Left forelimb (tissue), 1 donor: ENCODE measurements around the gene SGMS1.

Experiments used
- DNase-seq: peaks from one replicate; pipeline ENCODE4 v3.0.0-alpha.2; 2018; ENCODE audit warnings: low spot score

SGMS1 gene

GRCh38 chr10:50334273-50334672 lies 289.5 kb downstream of the SGMS1 start:
- no peak for DNase-seq

- no peak for DNase-seq
Measured at GRCh38 chr10:50333872-50334271, 289.9 kb downstream of the SGMS1 start.

DNA sequence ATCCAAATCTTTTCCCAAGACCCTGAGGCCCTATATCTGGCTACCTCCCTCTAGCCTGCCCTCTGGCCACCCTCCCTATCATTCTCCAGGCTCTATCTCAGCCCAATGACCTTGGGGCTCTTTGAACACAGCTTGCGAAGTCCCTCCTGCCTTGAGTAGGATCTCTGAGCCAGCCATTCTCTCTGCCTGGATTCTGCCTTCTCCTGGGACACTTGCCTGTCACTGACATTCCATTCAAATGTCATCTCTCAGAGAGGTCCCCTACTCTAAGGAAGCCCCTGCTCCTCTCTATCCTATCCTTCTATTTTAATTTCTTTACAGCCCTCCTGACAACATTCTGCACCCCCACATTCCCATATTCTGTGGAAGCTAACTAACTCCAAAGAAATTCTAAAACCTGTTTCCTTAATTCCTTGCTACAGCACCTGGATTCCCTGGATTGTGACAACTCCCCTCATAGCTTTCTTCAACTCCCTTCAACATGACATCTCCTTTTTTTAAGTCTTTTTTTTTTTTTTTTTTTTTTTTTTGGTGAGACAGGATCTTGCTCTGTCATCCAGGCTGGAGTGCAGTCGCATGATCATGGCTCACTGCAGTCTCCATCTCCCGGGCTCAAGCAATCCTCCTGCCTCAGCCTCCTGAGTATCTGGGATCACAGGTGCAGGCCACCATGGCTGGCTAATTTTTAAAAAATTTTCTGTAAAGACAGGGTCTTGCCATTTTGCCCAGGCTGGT lies 291.5 kb downstream of the SGMS1 start:
- no peak for DNase-seq

GRCh38 chr10:50331486-50331885 lies 292.3 kb downstream of the SGMS1 start:
- no peak for DNase-seq

- DNase-seq, result peak; percentile 65
Measured at GRCh38 chr10:50326757-50327701, 296.7 kb downstream of the SGMS1 start.

GRCh38 chr10:50326172-50326555 lies 297.6 kb downstream of the SGMS1 start:
- DNase-seq, result no peak

DNA sequence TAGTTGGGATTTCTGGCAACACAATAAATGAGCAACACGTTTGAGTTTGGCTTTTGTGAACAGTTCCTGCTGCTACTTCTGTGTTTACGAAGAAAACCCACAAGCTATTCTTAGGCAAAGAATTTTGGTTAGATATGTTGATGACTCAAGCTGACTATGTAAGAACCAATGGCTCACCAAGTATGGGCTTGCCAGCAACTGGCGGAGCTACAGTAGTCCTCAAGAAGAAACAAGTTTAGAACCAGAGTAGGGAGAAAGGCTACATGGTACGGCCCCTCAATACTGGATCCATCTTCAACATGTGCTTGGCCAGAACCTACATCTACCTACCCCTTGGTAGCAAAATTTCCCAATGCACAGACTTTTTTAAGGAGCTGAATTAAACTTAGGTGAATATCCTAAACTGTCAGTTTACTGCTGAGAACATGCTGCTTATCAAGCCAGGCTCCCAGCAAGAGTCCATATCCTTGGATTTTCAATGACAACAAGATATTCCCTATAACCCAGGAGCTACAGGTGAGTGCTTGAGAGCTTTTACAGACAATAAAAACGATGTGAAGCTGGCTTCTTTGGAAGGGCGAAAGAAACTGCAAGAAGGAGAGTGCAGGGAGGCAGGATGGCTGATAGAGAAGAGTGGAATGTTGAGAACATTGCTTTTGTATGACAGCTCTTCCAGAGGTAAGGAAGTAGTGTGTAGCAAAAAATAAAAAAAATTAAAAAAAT lies 298.1 kb downstream of the SGMS1 start:
- no peak for DNase-seq

GRCh38 chr10:50324680-50325393 lies 298.9 kb downstream of the SGMS1 start:
- no peak for DNase-seq

DNA sequence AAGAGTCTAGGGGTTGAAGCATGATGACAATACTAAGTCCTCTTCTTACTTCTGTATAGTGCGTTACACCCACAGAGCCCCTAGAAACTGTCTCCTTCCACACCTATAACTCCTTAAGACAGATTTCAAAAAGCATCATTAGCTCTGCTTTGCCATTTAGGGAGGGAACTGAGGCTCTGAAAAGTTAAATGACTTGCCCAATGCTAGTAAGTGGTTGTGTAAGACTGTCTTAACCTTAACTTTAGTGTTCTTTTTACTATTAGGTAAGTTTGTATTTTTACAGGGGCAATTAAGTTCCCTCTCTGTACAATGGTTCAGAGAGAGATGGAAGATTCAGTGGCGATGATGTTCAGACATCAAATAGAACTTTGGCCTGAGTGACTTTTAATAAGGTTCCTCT lies 299.7 kb downstream of the SGMS1 start:
- DNase-seq, result no peak

DNA sequence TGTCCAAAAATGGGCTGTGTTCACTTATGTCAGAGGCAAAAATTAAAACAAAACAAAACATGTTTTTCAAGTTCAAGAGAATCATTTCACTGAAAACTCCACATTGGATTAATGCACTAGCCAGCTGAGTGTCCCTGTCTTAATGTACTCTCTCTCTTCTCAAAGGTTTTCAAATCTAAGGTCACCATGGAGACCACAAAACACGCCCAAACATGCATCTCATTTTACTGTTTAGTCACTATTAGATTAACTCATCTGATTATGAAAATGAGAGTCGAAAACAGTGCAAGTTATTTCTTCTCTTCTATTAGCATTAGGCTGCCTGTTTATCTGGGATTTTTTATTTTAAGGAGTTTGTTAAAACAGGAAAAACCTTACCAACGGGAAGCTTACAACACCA lies 301.7 kb downstream of the SGMS1 start:
- DNase-seq, result no peak

DNA sequence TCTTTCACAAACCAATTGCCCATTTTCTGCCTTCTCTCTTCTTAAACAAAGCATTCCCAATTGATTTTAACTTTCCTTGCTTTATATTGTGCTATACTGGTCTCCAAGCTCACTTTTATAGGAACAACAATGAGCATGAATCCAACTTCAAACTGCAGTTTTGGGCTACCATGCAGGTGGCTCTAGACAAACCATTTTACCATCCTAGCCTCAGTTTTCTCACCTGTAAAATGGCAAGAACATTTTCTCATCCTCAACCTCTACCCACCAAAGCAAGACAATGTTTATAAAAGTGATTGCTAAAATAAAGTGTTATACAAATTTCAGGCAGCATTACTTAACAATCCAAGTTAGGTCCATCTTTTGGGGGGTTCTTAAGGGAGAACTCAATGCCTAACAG lies 305.6 kb downstream of the SGMS1 start:
- DNase-seq, result no peak

DNA sequence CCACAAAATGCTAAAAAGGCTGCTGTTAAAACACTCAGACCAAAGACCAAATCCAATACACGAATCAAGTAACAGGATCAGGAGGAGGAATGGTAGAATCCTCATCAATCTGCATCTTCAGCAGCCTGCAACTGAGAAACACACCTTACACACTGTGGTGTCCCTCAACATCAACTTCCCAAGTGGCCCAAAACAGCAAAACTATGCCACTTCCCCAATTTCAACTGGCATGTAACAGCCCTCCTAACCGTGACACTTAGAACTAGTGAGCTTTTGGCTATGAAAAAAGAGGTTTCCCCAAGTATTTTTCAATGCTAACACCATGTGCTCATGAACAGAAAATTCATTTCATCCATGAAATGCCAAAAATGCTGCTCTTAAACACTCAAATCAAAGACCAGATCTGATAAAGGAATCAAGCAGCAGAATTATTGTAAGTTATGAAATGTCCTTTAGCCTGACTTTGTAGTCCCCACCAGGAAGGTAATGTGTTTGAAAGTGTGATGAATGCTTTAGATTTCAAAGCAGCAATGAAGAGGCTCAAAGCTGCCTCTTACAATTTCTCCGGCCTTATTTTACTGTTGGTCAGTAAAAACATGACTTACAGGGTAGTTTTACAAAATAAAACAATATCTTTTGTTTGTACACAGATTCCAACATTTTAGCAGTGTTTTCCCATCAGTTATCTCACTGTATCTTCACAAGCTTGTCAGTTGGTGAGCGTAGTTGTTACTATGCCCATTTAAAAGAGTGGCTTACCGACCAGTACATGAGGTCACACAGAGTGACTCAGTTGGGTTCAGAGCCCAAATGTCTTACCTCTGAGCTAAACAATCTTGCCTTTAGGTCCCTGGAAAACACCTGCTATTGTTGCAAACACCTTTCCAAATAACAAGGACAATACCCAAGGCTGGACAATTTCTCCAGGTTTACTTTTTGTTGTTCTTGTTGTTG lies 306.8 kb downstream of the SGMS1 start:
- no peak for DNase-seq

DNA sequence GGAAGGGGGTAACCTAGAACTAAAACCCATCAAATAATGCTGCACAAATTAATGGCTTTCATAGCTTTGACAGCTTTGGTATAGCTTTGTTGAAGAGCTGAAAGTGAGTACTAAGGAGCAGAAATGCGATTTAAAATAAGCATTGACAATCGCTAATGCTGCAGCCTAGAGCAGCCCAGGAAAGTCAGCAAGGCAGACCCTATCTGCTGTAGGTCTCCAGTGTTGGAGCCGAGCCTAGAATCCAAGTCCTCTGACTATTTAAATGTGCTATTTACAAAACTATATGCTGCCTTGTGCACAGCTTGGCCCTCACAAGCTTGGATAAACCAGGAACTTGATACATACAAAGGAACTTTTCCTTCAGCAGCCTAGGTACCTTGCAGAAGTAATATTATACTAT lies 307.6 kb downstream of the SGMS1 start:
- no peak for DNase-seq

- DNase-seq, result no peak
Measured at GRCh38 chr10:50315424-50315823, 308.3 kb downstream of the SGMS1 start.

DNA sequence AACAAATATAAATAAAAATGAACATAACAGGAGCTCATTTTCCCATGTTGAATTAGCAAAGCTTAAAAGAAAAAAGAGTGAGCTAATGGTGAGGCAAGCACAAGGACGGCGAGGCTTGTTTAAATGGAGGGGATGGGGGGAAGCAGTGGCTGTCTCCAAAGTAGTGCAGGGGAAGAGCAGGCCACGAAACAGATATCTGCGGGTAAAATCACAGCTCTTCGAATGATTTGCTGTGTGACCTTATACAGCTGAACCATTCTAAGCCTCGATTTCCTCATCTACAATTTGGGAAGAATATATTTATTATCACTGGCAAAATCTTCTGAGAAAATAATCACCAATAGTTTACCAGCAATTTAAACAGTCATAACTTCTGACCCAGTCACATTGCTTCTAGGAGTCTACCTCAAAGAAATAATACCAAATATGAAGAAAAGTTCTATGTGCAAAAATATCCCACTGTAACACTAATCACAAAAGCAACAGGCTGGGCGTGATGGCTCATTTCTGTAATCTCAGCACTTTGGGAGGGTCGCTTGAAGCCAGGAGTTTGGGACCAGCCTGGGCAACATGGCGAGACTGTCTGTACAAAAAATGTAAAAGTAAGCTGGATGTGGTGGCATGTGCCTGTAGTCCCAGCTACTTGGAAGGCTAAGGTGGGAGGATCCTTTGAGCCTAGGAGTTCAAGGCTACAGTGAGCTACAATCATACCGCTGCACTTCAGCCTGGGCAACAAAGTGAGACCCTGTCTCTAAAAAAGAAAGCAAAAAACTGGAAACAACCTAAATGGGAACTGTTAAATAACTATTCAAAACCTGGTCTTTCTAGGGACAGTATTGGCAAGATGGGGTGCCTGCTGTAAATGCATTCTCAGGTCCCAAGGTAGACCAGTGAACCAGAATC lies 309.3 kb downstream of the SGMS1 start:
- DNase-seq, result no peak

DNA sequence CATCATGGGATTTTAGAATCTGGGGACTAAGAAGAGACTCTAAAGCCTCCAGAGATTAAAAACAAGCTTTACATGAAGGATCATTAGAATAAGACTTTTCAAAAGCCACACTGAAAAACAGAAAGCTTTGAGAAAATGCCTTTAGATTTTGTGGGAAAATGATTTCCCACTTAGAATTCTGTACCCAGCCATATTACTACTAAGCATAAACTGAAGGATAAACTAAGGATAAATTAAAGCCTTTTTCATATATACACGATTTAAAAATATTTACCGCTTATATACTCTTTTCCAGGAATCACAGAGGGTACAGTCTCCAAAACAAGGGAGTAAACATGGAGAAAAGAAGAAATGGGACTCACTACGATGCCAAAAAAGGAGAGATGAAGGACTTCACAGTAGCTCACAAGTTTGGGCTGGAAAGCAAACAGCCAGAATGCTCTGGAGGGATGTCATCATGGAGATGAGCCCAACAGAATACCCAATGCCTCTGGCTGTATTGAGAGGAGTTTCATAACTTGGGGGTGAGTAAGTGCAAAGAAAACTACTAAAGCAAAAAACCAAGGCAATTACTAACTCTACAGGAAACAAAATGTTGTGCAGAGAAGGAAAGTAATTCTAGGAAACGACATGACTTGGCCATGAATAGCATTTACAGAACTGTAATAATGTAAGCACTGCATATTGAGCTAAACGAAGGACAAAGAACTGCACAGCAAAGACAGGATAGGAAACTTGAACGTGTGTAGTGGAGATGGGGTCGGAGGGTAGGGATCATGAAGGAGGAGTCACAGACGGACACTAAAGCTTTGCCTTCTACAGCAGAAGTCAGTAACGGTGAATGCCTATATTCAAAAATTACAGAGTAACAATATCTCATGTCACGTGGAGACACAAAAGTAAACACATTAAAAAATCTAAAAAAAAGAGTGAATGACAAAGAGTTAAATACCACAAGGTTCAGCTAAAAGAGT lies 311.0 kb downstream of the SGMS1 start:
- no peak for DNase-seq

GRCh38 chr10:50310560-50311174 lies 313.1 kb downstream of the SGMS1 start:
- no peak for DNase-seq

GRCh38 chr10:50309342-50309741 lies 314.4 kb downstream of the SGMS1 start:
- DNase-seq, result no peak
